ENCODE measurements around the gene ARPC4. TPM values are rescaled to one million over a fixed set of nuclear protein-coding genes. Genes with fewer than 3 reads are reported as not detected.

Gene ARPC4
- polyA plus RNA-seq, 1 donor, result 73.9 TPM

Other genes with a start within 250 kb of the ARPC4 start
- gene LHFPL4, start 239.3 kb upstream of the ARPC4 start, polyA plus RNA-seq (ENCODE audit: insufficient read length), result 0.04 TPM
- gene MTMR14, start 143.6 kb upstream of the ARPC4 start, polyA plus RNA-seq (ENCODE audit: insufficient read length), result 22.3 TPM
- gene CPNE9, start 89.2 kb upstream of the ARPC4 start, polyA plus RNA-seq (ENCODE audit: insufficient read length), result not detected
- gene BRPF1, start 61.3 kb upstream of the ARPC4 start, polyA plus RNA-seq (ENCODE audit: insufficient read length), result 13.3 TPM
- gene OGG1, start 43.1 kb upstream of the ARPC4 start, polyA plus RNA-seq (ENCODE audit: insufficient read length), result 33.1 TPM
- gene CAMK1, start 23.1 kb upstream of the ARPC4 start, polyA plus RNA-seq (ENCODE audit: insufficient read length), result 17.4 TPM
- 68.8 TPM for gene TADA3, start 609 bp upstream of the ARPC4 start, polyA plus RNA-seq (ENCODE audit: insufficient read length)
- 37.3 TPM for gene TTLL3, start 17.2 kb downstream of the ARPC4 start, polyA plus RNA-seq (ENCODE audit: insufficient read length)
- 31.2 TPM for gene RPUSD3, start 50.9 kb downstream of the ARPC4 start, polyA plus RNA-seq (ENCODE audit: insufficient read length)
- 2.7 TPM for gene CIDEC, start 87.2 kb downstream of the ARPC4 start, polyA plus RNA-seq (ENCODE audit: insufficient read length)
- 31.6 TPM for gene JAGN1, start 97.5 kb downstream of the ARPC4 start, polyA plus RNA-seq (ENCODE audit: insufficient read length)
- gene IL17RE, start 109.8 kb downstream of the ARPC4 start, polyA plus RNA-seq (ENCODE audit: insufficient read length), result 3.1 TPM
- 16.8 TPM for gene IL17RC, start 124.0 kb downstream of the ARPC4 start, polyA plus RNA-seq (ENCODE audit: insufficient read length)
- gene CRELD1, start 140.8 kb downstream of the ARPC4 start, polyA plus RNA-seq (ENCODE audit: insufficient read length), result 40.3 TPM
- 2.0 TPM for gene PRRT3, start 159.3 kb downstream of the ARPC4 start, polyA plus RNA-seq (ENCODE audit: insufficient read length)
- gene EMC3, start 193.8 kb downstream of the ARPC4 start, polyA plus RNA-seq (ENCODE audit: insufficient read length), result 36.2 TPM
- 6.4 TPM for gene FANCD2, start 233.4 kb downstream of the ARPC4 start, polyA plus RNA-seq (ENCODE audit: insufficient read length)

Measured in hindlimb muscle (tissue), 1 donor.